ENCODE data around the gene FIBCD1.

Gene FIBCD1

DNA sequence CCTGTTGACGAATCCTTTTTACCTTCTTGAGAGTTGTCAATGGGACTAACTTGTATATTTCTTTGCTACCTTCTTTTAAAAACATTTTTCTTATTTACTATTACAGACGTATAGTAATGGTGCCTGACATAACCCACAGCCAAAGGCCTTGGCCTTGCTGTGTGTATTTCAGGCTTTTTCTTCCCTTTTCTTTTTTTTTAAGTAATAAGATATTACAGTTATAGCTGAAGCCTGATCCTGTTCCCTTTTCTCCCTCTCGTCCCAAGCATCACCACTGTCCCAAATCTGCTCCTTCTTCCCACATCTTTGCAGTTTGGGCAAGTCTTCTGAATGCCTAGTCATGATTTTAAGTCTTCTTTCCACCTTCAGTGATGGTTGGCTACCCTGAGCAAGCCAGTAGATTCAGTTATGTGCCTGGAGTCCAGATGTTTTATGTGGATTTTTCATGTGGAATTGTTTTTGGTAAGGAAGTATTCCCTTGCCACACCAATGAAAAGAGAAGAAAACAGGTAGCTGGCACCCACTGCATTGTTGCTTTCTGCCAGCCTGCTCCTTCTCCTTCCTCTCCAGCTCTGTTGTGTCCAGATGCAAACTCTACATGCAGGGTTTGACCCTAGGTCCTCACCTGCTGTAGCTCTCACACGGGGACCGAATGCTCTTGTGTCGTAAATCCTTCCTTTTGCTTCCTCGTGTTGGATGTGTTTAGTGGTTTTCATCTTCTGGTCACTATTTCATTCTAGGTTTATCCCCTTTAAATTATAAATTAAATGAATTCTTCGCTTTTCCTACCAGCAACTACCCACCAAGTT lies 77.5 kb downstream of the FIBCD1 start:
- in situ Hi-C loops (cut with MboI; ENCODE audit: low pct_unique_long_range_greater_than_20kb, low sequenced_read_pairs, unreplicated experiment), result loop anchor here (10.0 kb wide), 1 partner anchor 87 kb away; no protein-coding TSS in a partner anchor
- TF ChIP-seq CTCF (IDR thresholded peaks at IDR 0.05; ENCODE audit: extremely low read depth, insufficient read depth, missing control alignments), result no peak
- no peak for DNase-seq (ENCODE audit: low spot score)

GRCh38 chr9:130860458-130861316 lies 78.4 kb downstream of the FIBCD1 start:
- in situ Hi-C loops (cut with MboI; ENCODE audit: low pct_unique_long_range_greater_than_20kb, low sequenced_read_pairs, unreplicated experiment), result loop anchor here (10.0 kb wide), 1 partner anchor 86 kb away; no protein-coding TSS in a partner anchor
- no peak for TF ChIP-seq CTCF (IDR thresholded peaks at IDR 0.05; ENCODE audit: extremely low read depth, insufficient read depth, missing control alignments)
- DNase-seq (ENCODE audit: low spot score), result no peak

DNA sequence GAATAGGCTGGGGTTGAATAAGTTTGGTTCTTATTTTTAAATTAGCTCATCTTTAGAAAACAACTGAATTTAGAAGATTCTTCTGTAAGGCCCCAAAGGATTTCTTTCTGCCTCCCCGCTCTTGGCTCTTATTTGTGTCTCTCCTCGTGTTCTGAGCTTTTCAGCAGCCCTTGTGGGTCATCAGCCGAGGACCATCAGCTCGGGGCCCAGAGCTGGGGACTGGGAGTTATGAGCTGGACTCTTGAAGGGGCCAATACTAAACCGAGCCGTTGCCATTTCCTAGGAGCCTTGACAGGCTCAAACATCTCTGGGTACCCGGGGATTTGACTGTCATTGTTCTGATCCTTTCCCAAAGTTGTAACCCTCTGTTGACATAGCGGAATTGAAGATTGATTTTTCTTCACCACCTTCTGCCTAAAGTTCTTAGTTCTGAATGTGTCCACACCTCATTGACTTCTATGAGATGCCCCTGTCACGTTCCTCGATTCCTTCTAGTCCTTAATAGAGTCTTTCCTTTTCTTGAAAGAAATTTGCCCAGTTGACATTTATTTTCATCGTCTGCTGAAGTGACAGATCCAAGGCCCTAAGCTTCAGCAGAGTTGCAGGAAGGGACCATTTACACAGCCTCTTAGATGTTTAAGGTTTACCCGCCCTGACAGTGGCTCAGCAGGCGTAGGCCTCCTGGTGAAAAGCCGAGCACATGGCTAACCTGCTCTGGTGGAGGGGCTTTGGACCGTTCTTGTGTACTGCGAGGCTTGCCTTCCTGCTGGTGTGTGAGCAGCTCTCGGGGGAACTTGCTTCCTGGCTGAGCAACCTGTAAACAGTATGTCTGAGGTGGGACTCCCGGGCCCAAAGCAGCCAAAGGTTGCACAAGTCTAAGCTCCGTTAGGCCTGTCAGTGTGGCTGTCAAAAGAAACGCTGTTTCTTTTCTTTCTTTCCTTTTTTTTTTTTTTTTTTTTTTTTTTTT lies 80.0 kb downstream of the FIBCD1 start:
- in situ Hi-C loops (cut with MboI; ENCODE audit: low pct_unique_long_range_greater_than_20kb, low sequenced_read_pairs, unreplicated experiment), result loop anchor here (10.0 kb wide), 1 partner anchor 144 kb away; no protein-coding TSS in a partner anchor
- no peak for TF ChIP-seq CTCF (IDR thresholded peaks at IDR 0.05; ENCODE audit: extremely low read depth, insufficient read depth, missing control alignments)
- DNase-seq (ENCODE audit: low spot score), result no peak

DNA sequence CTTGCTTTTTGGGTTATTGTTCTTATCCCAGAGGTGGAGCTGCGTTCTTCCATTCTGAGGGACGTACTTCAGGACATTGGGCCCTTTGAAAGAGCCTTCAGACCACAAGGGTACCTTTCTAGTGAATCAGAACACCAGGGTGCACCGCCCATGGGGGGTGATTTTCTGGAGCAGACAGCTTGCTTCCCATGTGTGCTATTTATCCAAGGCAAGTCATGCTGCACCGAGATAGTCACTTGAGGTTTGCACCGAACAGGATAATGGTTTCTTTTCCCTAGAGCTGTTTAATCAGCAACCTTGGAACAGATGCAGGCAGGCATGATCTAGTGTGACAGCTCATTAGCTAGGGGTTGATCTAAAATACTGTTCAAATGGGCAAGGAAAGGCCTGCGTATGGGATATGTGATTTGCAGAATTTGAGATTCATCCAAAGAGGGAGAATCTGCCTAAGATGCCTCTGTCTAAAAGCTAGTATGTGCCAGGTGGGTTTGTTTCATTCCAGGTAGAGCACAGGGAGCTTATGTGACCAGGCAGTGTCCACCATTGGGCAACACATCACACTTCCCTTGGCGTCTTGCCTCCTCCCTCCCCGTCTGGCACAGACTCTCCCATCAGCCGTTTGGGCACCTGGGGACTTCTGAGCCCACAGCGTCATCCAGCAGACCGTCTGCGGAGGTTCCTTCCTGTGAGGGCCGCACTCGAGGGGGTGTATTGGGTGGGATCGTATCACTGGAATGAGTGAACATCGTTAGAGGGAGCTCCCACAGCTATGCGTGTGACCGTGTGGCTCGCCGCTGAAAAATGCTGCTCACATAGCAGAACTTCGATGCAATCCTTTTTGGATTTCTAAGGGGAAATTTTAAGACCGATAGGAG lies 80.9 kb downstream of the FIBCD1 start:
- in situ Hi-C loops (cut with MboI; ENCODE audit: low pct_unique_long_range_greater_than_20kb, low sequenced_read_pairs, unreplicated experiment), result loop anchor here (10.0 kb wide), 1 partner anchor 143 kb away; no protein-coding TSS in a partner anchor
- no peak for TF ChIP-seq CTCF (IDR thresholded peaks at IDR 0.05; ENCODE audit: extremely low read depth, insufficient read depth, missing control alignments)
- DNase-seq (ENCODE audit: low spot score), result no peak

- no peak for DNase-seq (ENCODE audit: low spot score)
- TF ChIP-seq CTCF (IDR thresholded peaks at IDR 0.05; ENCODE audit: extremely low read depth, insufficient read depth, missing control alignments), result no peak
- in situ Hi-C loops (cut with MboI; ENCODE audit: low pct_unique_long_range_greater_than_20kb, low sequenced_read_pairs, unreplicated experiment), result loop anchor here (10.0 kb wide), 1 partner anchor 142 kb away; no protein-coding TSS in a partner anchor
These were observed 82.6 kb downstream of the FIBCD1 start for GRCh38 chr9:130856474-130856873.
